ENCODE measurements around the gene NUP85.

GRCh38 chr17:75208161-75208560, 2.7 kb downstream of the NUP85 start:
- TF ChIP-seq CTCF (IDR thresholded peaks at IDR 0.05) (no peak), EP300 (IDR thresholded peaks at IDR 0.05) (no peak)

Measured in gastroesophageal sphincter (tissue), 3 donors.